ENCODE data around the gene AGBL4.

Gene AGBL4

GRCh38 chr1:48595613-48596012, 1428.1 kb downstream of the AGBL4 start:
- Histone ChIP-seq H4K8ac (ENCODE audit: low read length) (no peak overlapping the region), H2BK12ac (ENCODE audit: low read length in 2 of 2) (no peak overlapping the region), H3K4me2 (ENCODE audit: low read length, poor library complexity, severe bottlenecking) (no peak overlapping the region), H2BK5ac (ENCODE audit: low read depth, low read length, poor library complexity, severe bottlenecking) (no peak overlapping the region), H3K14ac (ENCODE audit: low read length in 2 of 2) (no peak overlapping the region), H3K9me3 (ENCODE audit: control insufficient read depth, low read length) (no peaks in the 10 kb centered on the region), H3K4ac (ENCODE audit: low read depth in 1 of 2, low read length in 2 of 2) (no peak overlapping the region), H3K36me3 (ENCODE audit: control insufficient read depth in 1 of 2, insufficient read depth in 2 of 2, low read depth in 1 of 2, low read length in 2 of 2) (no peaks in the 10 kb centered on the region), H3K4me1 (ENCODE audit: control insufficient read depth, insufficient read depth, low read depth, low read length) (no peaks in the 10 kb centered on the region), H2BK120ac (ENCODE audit: low read depth, low read length) (no peak overlapping the region), H4K91ac (ENCODE audit: low read length) (no peak overlapping the region), H3K18ac (ENCODE audit: low read depth in 1 of 2, low read length in 2 of 2) (no peak overlapping the region), H2AFZ (ENCODE audit: low read depth, low read length) (no peak overlapping the region), H2BK15ac (ENCODE audit: low read depth, poor library complexity, severe bottlenecking) (no peak overlapping the region), H3K9ac (ENCODE audit: low read length) (no peak overlapping the region), H3K23ac (ENCODE audit: low read length in 2 of 2) (no peak overlapping the region), H3K79me1 (replicated peaks; ENCODE audit: low read length, poor library complexity, severe bottlenecking) (no peaks in the 10 kb centered on the region), H3K27ac (ENCODE audit: low read length, poor library complexity, severe bottlenecking) (no peak overlapping the region), H3K27me3 (ENCODE audit: control insufficient read depth in 1 of 2, insufficient read depth in 1 of 2, low read length in 2 of 2) (no peaks in the 10 kb centered on the region), H3K4me3 (ENCODE audit: insufficient read depth in 1 of 2, low read depth in 1 of 2, low read length in 2 of 2) (no peak overlapping the region), H2AK5ac (ENCODE audit: low read length, severe bottlenecking) (no peak overlapping the region)
- DNase-seq = no peak
- WGBS = 69% methylated on average over 5 of the region's 5 CpGs

- WGBS = 70% methylated on average over 1 of the region's 1 CpG
- Histone ChIP-seq H3K23ac (ENCODE audit: low read length in 2 of 2) (no peak overlapping the region), H3K4me3 (ENCODE audit: insufficient read depth in 1 of 2, low read depth in 1 of 2, low read length in 2 of 2) (no peak overlapping the region), H2AFZ (ENCODE audit: low read depth, low read length) (no peak overlapping the region), H4K91ac (ENCODE audit: low read length) (no peak overlapping the region), H4K8ac (ENCODE audit: low read length) (no peak overlapping the region), H2BK12ac (ENCODE audit: low read length in 2 of 2) (no peak overlapping the region), H3K4ac (ENCODE audit: low read depth in 1 of 2, low read length in 2 of 2) (no peak overlapping the region), H3K4me1 (ENCODE audit: control insufficient read depth, insufficient read depth, low read depth, low read length) (no peaks in the 10 kb centered on the region), H2BK120ac (ENCODE audit: low read depth, low read length) (no peak overlapping the region), H3K18ac (ENCODE audit: low read depth in 1 of 2, low read length in 2 of 2) (no peak overlapping the region), H3K27me3 (ENCODE audit: control insufficient read depth in 1 of 2, insufficient read depth in 1 of 2, low read length in 2 of 2) (peaks cover 0 to 10% of the 10 kb centered on the region in 2 experiments), H3K9ac (ENCODE audit: low read length) (no peak overlapping the region), H2BK5ac (ENCODE audit: low read depth, low read length, poor library complexity, severe bottlenecking) (no peak overlapping the region), H3K4me2 (ENCODE audit: low read length, poor library complexity, severe bottlenecking) (no peak overlapping the region), H3K14ac (ENCODE audit: low read length in 2 of 2) (no peak overlapping the region), H3K79me1 (replicated peaks; ENCODE audit: low read length, poor library complexity, severe bottlenecking) (no peaks in the 10 kb centered on the region), H3K27ac (ENCODE audit: low read length, poor library complexity, severe bottlenecking) (no peak overlapping the region), H3K9me3 (ENCODE audit: control insufficient read depth, low read length) (no peaks in the 10 kb centered on the region), H2BK15ac (ENCODE audit: low read depth, poor library complexity, severe bottlenecking) (no peak overlapping the region), H2AK5ac (ENCODE audit: low read length, severe bottlenecking) (no peak overlapping the region), H3K36me3 (ENCODE audit: control insufficient read depth in 1 of 2, insufficient read depth in 2 of 2, low read depth in 1 of 2, low read length in 2 of 2) (no peaks in the 10 kb centered on the region)
- DNase-seq = no peak
Measured at GRCh38 chr1:48592330-48592729, 1431.4 kb downstream of the AGBL4 start.

GRCh38 chr1:48591181-48591580, 1432.6 kb downstream of the AGBL4 start:
- Histone ChIP-seq H4K8ac (ENCODE audit: low read length) (no peak overlapping the region), H3K4ac (ENCODE audit: low read depth in 1 of 2, low read length in 2 of 2) (no peak overlapping the region), H2BK12ac (ENCODE audit: low read length in 2 of 2) (no peak overlapping the region), H2AK5ac (ENCODE audit: low read length, severe bottlenecking) (no peak overlapping the region), H3K18ac (ENCODE audit: low read depth in 1 of 2, low read length in 2 of 2) (no peak overlapping the region), H3K4me2 (ENCODE audit: low read length, poor library complexity, severe bottlenecking) (no peak overlapping the region), H2BK120ac (ENCODE audit: low read depth, low read length) (no peak overlapping the region), H2BK15ac (ENCODE audit: low read depth, poor library complexity, severe bottlenecking) (no peak overlapping the region), H2BK5ac (ENCODE audit: low read depth, low read length, poor library complexity, severe bottlenecking) (no peak overlapping the region), H3K4me1 (ENCODE audit: control insufficient read depth, insufficient read depth, low read depth, low read length) (no peaks in the 10 kb centered on the region), H3K9ac (ENCODE audit: low read length) (no peak overlapping the region), H3K9me3 (ENCODE audit: control insufficient read depth, low read length) (no peaks in the 10 kb centered on the region), H3K23ac (ENCODE audit: low read length in 2 of 2) (no peak overlapping the region), H2AFZ (ENCODE audit: low read depth, low read length) (no peak overlapping the region), H3K27me3 (ENCODE audit: control insufficient read depth in 1 of 2, insufficient read depth in 1 of 2, low read length in 2 of 2) (peaks cover 6 to 18% of the 10 kb centered on the region in 2 experiments), H3K36me3 (ENCODE audit: control insufficient read depth in 1 of 2, insufficient read depth in 2 of 2, low read depth in 1 of 2, low read length in 2 of 2) (no peaks in the 10 kb centered on the region), H4K91ac (ENCODE audit: low read length) (no peak overlapping the region), H3K14ac (ENCODE audit: low read length in 2 of 2) (no peak overlapping the region), H3K79me1 (replicated peaks; ENCODE audit: low read length, poor library complexity, severe bottlenecking) (no peaks in the 10 kb centered on the region), H3K27ac (ENCODE audit: low read length, poor library complexity, severe bottlenecking) (no peak overlapping the region), H3K4me3 (ENCODE audit: insufficient read depth in 1 of 2, low read depth in 1 of 2, low read length in 2 of 2) (no peak overlapping the region)
- DNase-seq = no peak
- WGBS = 83% methylated on average over 2 of the region's 4 CpGs

- H4K8ac ChIP-seq (ENCODE audit: low read length) = no peak overlapping the region
Measured at GRCh38 chr1:48588061-48588460, 1435.7 kb downstream of the AGBL4 start.

More at GRCh38 chr1:48588061-48588460, 1435.7 kb downstream of the AGBL4 start:
- Histone ChIP-seq H2BK12ac (ENCODE audit: low read length in 2 of 2) (no peak overlapping the region), H3K14ac (ENCODE audit: low read length in 2 of 2) (no peak overlapping the region), H3K9me3 (ENCODE audit: control insufficient read depth, low read length) (no peaks in the 10 kb centered on the region), H3K27me3 (ENCODE audit: control insufficient read depth in 1 of 2, insufficient read depth in 1 of 2, low read length in 2 of 2) (peaks cover 18 to 26% of the 10 kb centered on the region in 2 experiments), H3K4ac (ENCODE audit: low read depth in 1 of 2, low read length in 2 of 2) (no peak overlapping the region), H3K36me3 (ENCODE audit: control insufficient read depth in 1 of 2, insufficient read depth in 2 of 2, low read depth in 1 of 2, low read length in 2 of 2) (no peaks in the 10 kb centered on the region), H3K4me3 (ENCODE audit: insufficient read depth in 1 of 2, low read depth in 1 of 2, low read length in 2 of 2) (no peak overlapping the region), H2AK5ac (ENCODE audit: low read length, severe bottlenecking) (no peak overlapping the region), H2BK120ac (ENCODE audit: low read depth, low read length) (no peak overlapping the region), H2AFZ (ENCODE audit: low read depth, low read length) (no peak overlapping the region), H3K23ac (ENCODE audit: low read length in 2 of 2) (no peak overlapping the region), H2BK5ac (ENCODE audit: low read depth, low read length, poor library complexity, severe bottlenecking) (no peak overlapping the region), H3K27ac (ENCODE audit: low read length, poor library complexity, severe bottlenecking) (no peak overlapping the region), H3K4me2 (ENCODE audit: low read length, poor library complexity, severe bottlenecking) (no peak overlapping the region), H3K4me1 (ENCODE audit: control insufficient read depth, insufficient read depth, low read depth, low read length) (no peaks in the 10 kb centered on the region), H2BK15ac (ENCODE audit: low read depth, poor library complexity, severe bottlenecking) (no peak overlapping the region), H3K79me1 (replicated peaks; ENCODE audit: low read length, poor library complexity, severe bottlenecking) (no peaks in the 10 kb centered on the region), H4K91ac (ENCODE audit: low read length) (no peak overlapping the region), H3K18ac (ENCODE audit: low read depth in 1 of 2, low read length in 2 of 2) (no peak overlapping the region), H3K9ac (ENCODE audit: low read length) (no peak overlapping the region)
- DNase-seq = no peak

Measured in mesenchymal stem cell (in vitro differentiated cells and primary cell).